ENCODE measurements around the gene HNRNPR. TPM values are rescaled to one million over a fixed set of nuclear protein-coding genes. Genes with fewer than 3 reads are reported as not detected.
A peak's percentile ranks its signal among the peaks of the same experiment; 100 is the strongest.

Gene HNRNPR
- total and polyA plus RNA-seq, 9 of the 15 experiments (the other 6 are each of a cell fraction or from before 2014, with no cell fraction given): 80.9 to 372 (median 301) TPM

- TF ChIP-seq FOXK2 (conservative IDR thresholded peaks at IDR 0.05 in 1 of 2, IDR thresholded peaks at IDR 0.05 in 1 of 2; ENCODE audit: low read depth in 2 of 2) (no peak), RAD21 (CRISPR knock-in tag; conservative IDR thresholded peaks at IDR 0.05 in 1 of 2, IDR thresholded peaks at IDR 0.05 in 1 of 2) (peak in 1 of 2 experiments; percentile 29; a peak in 1 of 4 replicates), BRD9 (IDR thresholded peaks at IDR 0.05; ENCODE audit: low read depth, partially characterized antibody) (peak; percentile 40), FOXP1 (CRISPR knock-in tag; IDR thresholded peaks at IDR 0.05) (no peak), ZFP36 (IDR thresholded peaks at IDR 0.05; ENCODE audit: low read depth, low read length, partially characterized antibody) (no peak), MED1 (CRISPR knock-in tag; IDR thresholded peaks at IDR 0.05; ENCODE audit: borderline replicate concordance) (no peak), ARHGAP35 (IDR thresholded peaks at IDR 0.05; ENCODE audit: partially characterized antibody) (no peak), ZZZ3 (IDR thresholded peaks at IDR 0.05) (no peak), CUX1 (CRISPR knock-in tag; IDR thresholded peaks at IDR 0.05) (no peak), MAZ (CRISPR knock-in tag; conservative IDR thresholded peaks at IDR 0.05 in 1 of 2, IDR thresholded peaks at IDR 0.05 in 1 of 2) (no peak), BCOR (IDR thresholded peaks at IDR 0.05) (no peak), ZNF184 (CRISPR knock-in tag; IDR thresholded peaks at IDR 0.05) (no peak), ATF6 (CRISPR knock-in tag; IDR thresholded peaks at IDR 0.05) (no peak), FOXA1 (IDR thresholded peaks at IDR 0.05; ENCODE audit: borderline replicate concordance) (no peak), SMAD4 (CRISPR knock-in tag; conservative IDR thresholded peaks at IDR 0.05) (no peak), ZNF592 (IDR thresholded peaks at IDR 0.05) (no peak)
These were observed 26.9 kb upstream of the HNRNPR start (continued) for GRCh38 chr1:23370709-23371584.

Measured in K562 (cell line).